Measurements from ENCODE around the gene SFXN5. TPM values are rescaled to one million over a fixed set of nuclear protein-coding genes. Genes with fewer than 3 reads are reported as not detected.
A peak's percentile ranks its signal among the peaks of the same experiment; 100 is the strongest.

The SFXN5 gene
- total and polyA plus RNA-seq, 11 donors = 6.0 to 12.5 (median 8.7) TPM

- Histone ChIP-seq H3K4me1 (peaks cover 0 to 32% (median 17%) of the 10 kb centered on the region in 12 donors), H3K4me3 (no peak overlapping the region), H3K9me3 (no peaks in the 10 kb centered on the region), H3K36me3 (peaks cover 0 to 18% (median 3%) of the 10 kb centered on the region in 9 donors), H3K27me3 (no peaks in the 10 kb centered on the region), H3K27ac (peak overlapping the region; percentile 2 to 82 (median 64))
- ATAC-seq (peak; percentile 27 to 76 (median 68)), DNase-seq (peak in 4 of 5 donors; percentile 34 to 59 (median 48))
- intact Hi-C loops (cut with DNase I) = loop anchor here in 9 of 10 donors (5.0 kb wide), 5 partner anchors 77 to 187 kb away; partner anchors contain the start of gene SFXN5 (in 3 of the 9)
- 71 to 84% (median 77%) methylated on average over 23 to 26 of the region's 26 CpGs for WGBS, 4 donors
- TF ChIP-seq, protein P1, sequence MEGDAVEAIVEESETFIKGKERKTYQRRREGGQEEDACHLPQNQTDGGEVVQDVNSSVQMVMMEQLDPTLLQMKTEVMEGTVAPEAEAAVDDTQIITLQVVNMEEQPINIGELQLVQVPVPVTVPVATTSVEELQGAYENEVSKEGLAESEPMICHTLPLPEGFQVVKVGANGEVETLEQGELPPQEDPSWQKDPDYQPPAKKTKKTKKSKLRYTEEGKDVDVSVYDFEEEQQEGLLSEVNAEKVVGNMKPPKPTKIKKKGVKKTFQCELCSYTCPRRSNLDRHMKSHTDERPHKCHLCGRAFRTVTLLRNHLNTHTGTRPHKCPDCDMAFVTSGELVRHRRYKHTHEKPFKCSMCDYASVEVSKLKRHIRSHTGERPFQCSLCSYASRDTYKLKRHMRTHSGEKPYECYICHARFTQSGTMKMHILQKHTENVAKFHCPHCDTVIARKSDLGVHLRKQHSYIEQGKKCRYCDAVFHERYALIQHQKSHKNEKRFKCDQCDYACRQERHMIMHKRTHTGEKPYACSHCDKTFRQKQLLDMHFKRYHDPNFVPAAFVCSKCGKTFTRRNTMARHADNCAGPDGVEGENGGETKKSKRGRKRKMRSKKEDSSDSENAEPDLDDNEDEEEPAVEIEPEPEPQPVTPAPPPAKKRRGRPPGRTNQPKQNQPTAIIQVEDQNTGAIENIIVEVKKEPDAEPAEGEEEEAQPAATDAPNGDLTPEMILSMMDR (IDR thresholded peaks at IDR 0.05) = no peak
- no peak for TF ChIP-seq POLR2A (IDR thresholded peaks at IDR 0.05)
Observed at GRCh38 chr2:72989770-72990556, 81.5 kb downstream of the SFXN5 start.

DNA sequence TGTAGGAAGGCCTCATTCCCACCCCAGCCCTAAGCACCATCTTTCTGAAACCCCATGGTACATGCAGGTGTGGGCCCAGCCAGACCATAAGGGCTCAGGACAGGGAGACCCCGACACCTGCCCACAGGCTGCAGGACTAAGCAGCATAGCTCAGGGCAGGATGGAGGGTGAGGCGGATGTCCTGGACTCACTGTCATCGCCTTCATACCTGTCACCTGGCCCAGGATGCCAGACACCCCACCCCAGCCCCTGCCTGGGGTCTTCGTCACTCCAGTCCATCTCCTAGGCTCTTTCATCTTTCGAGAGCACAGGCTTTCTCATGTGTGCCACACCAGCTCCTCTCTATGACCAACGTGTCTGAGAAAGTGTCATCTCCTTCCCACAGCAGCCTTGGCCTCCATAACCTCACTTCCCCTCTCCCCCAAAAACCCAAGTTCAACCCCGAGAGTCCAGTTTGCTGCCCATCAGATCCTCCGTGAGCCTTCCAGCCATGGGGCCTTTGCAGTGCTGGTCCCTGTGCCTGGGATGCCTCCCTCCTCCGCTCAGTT is 82.7 kb downstream of the SFXN5 start:
- H3K36me3 ChIP-seq = peaks cover 0 to 18% (median 4%) of the 10 kb centered on the region in 9 donors
- H3K9me3 ChIP-seq = no peaks in the 10 kb centered on the region
- ATAC-seq (no peak), DNase-seq (peak in 2 of 5 donors; percentile 3 to 9)
- peak overlapping the region in 4 of 12 donors; percentile 3 to 82 (median 75) for H3K27ac ChIP-seq
- WGBS, 4 donors = 89 to 97% (median 93%) methylated on average over 9 of the region's 9 CpGs
- H3K27me3 ChIP-seq = no peaks in the 10 kb centered on the region
- intact Hi-C loops (cut with DNase I) = loop anchor here in 1 of 10 donors (5.0 kb wide), 1 partner anchor 84 kb away; the partner anchor contains the start of gene SFXN5
- TF ChIP-seq POLR2A (IDR thresholded peaks at IDR 0.05) = no peak
- TF ChIP-seq, protein P1 (IDR thresholded peaks at IDR 0.05) = no peak
- peaks cover 0 to 43% (median 26%) of the 10 kb centered on the region in 12 donors for H3K4me1 ChIP-seq
- no peak overlapping the region for H3K4me3 ChIP-seq

GRCh38 chr2:72988041-72988440 is 83.5 kb downstream of the SFXN5 start:
- Histone ChIP-seq H3K27me3 (no peaks in the 10 kb centered on the region), H3K4me1 (peaks cover 0 to 50% (median 34%) of the 10 kb centered on the region in 12 donors), H3K27ac (no peak overlapping the region), H3K36me3 (peaks cover 0 to 18% (median 4%) of the 10 kb centered on the region in 9 donors), H3K4me3 (no peak overlapping the region), H3K9me3 (no peaks in the 10 kb centered on the region)
- TF ChIP-seq, protein P1 (IDR thresholded peaks at IDR 0.05) = no peak
- no peak for TF ChIP-seq POLR2A (IDR thresholded peaks at IDR 0.05)
- no peak for ATAC-seq
- intact Hi-C loops (cut with DNase I) = loop anchor here in 1 of 10 donors (5.0 kb wide), 1 partner anchor 84 kb away; the partner anchor contains the start of gene SFXN5
- DNase-seq = peak in 1 of 5 donors; percentile 1
- WGBS, 4 donors = 90 to 100% (median 97%) methylated on average over 3 of the region's 3 CpGs

All from heart left ventricle (tissue), 16 donors.